Activated CD8-positive, alpha-beta memory T cell treated with anti-CD3 and anti-CD28 coated beads, Interleukin-2, amount 50 U/mL, for 24 hours (primary cell): Measurements from ENCODE around the gene TPX2.

Source experiments
- DNase-seq: peaks from one replicate; pipeline ENCODE4 v3.0.0-alpha.2; 2020; ENCODE audit errors: extremely low read depth

TPX2 gene

DNA sequence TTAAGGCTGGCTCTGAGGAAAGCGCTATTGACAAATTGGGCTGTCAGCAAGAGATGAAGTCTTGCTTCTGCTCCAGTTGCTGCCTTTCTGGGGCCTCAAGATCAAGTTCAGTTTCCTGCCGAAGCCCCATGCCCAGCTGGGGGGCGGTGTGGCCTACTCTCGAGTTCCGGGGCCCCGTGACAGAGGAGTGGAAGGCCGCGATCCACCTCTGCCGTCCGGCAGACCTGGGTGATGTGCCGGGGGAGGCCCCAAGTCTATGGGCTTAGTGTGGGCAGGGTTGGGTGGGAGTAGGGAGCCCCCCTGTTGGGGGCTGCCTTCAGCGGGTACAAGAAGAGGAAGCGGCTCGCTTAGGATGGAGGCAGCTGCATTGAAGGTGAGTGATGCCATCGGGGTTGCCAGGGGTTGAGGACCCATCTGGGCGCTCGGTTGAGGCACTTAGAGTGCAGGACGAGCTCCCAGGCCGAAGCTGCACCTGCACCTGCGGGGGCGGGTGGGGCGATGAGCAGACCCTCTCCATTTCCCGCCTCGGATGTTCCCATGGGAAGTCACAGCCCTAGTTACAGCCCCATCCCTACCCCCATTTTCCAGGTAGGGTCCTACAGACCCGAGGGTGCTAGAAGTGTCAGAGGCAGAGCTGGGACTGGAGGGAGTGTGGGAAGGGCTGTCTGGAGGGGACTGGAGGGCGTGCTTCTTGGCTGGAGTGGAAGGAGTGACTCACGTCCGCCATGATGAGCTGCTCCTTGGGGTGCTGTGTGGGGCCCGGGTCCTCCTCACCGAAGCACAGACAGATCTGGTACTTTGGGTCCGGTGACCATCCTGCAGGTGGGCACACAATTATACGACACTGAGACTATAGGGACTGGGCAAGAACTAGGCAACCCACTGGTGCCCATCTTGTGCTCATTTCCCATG, 109.3 kb downstream of the TPX2 start:
- DNase-seq, result no peak

DNA sequence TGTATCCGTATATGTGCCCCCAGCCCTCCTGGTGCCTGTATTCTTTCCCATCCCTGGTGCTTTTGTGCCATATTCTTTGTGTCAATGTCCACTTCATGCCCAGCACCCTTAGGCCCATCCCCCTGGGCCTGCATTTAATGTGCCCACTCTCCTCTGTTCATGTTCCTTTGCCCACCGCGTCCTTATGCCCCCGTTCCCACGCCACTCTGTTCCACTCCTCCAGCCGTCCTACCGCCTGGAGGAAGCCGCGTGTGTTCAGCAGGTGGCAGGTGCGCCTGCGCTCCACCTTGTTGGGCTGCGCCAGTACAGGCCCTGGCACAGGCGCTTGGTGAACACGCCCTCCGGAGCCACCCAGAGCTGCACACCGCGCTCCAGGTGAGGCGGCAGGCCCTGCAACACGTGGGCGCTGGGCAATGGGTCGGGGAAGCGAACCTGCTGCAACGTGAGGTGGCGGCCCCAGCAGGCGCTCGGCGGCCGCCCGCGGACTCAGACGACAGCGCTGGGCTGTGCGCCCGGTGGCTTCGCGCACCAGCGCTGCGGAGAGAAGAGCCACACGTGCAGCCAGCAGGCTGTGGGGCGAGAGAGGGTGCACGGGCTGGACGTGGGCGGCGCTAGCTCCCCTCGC, 110.3 kb downstream of the TPX2 start:
- no peak for DNase-seq
